Osteocyte (in vitro differentiated cells): ENCODE data around the gene TRPC4AP. TPM values are rescaled to one million over a fixed set of nuclear protein-coding genes. Genes with fewer than 3 reads are reported as not detected.

ENCODE experiments used
- DNase-seq: peaks from one replicate; pipeline ENCODE4 v3.0.0; 2021; ENCODE audit warnings: mixed read lengths; ENCODE audit not compliant: unreplicated experiment; ENCODE audit errors: extremely low spot score
- H3K27ac Mint-ChIP-seq: one replicate; pipeline ENCODE4 v1.8.0; 2021; ENCODE audit warnings: mild to moderate bottlenecking, mixed read lengths; ENCODE audit not compliant: unreplicated experiment
- H3K27me3 Mint-ChIP-seq: one replicate; pipeline ENCODE4 v1.8.0; 2021; ENCODE audit warnings: mixed read lengths; ENCODE audit not compliant: unreplicated experiment
- H3K36me3 Mint-ChIP-seq: one replicate; pipeline ENCODE4 v1.8.0; 2021; ENCODE audit warnings: mixed read lengths; ENCODE audit not compliant: unreplicated experiment
- H3K4me1 Mint-ChIP-seq: one replicate; pipeline ENCODE4 v1.8.0; 2021; ENCODE audit warnings: mixed read lengths; ENCODE audit not compliant: unreplicated experiment
- H3K4me3 Mint-ChIP-seq: one replicate; pipeline ENCODE4 v1.8.0; 2021; ENCODE audit warnings: mild to moderate bottlenecking, moderate library complexity, mixed read lengths; ENCODE audit not compliant: unreplicated experiment
- H3K9me3 Mint-ChIP-seq: one replicate; pipeline ENCODE4 v1.8.0; 2021; ENCODE audit warnings: mixed read lengths; ENCODE audit not compliant: unreplicated experiment
- CTCF ChIP-seq: fragments of 200-600 bp; sonication (generic); IDR thresholded peaks from 2 replicates; pipeline ENCODE4 v1.5.0; 2021; ENCODE audit warnings: antibody characterized with exemption, mild to moderate bottlenecking, moderate library complexity
- total RNA-seq: library from RNA; stranded (reverse); gene quantifications from 2 replicates; pipeline ENCODE4 v1.2.1, GENCODE V29; 2021

Gene TRPC4AP
- total RNA-seq, 1 donor from 2014 or later: 83.0 TPM

- DNase-seq: no peak
- H3K27me3 Mint-ChIP-seq: no peaks in the 10 kb centered on the region
- no peak overlapping the region for H3K4me3 Mint-ChIP-seq
- TF ChIP-seq CTCF: no peak
- no peaks in the 10 kb centered on the region for H3K4me1 Mint-ChIP-seq
- H3K27ac Mint-ChIP-seq: no peak overlapping the region
- peaks cover 37% of the 10 kb centered on the region for H3K36me3 Mint-ChIP-seq
- H3K9me3 Mint-ChIP-seq: no peaks in the 10 kb centered on the region
Measured at GRCh38 chr20:35034145-35034544, 58.5 kb downstream of the TRPC4AP start.

GRCh38 chr20:35030136-35030535, 62.5 kb downstream of the TRPC4AP start:
- Mint-ChIP-seq H3K4me3 (no peak overlapping the region), H3K27ac (no peak overlapping the region), H3K4me1 (no peaks in the 10 kb centered on the region), H3K36me3 (peaks cover 63% of the 10 kb centered on the region), H3K27me3 (no peaks in the 10 kb centered on the region), H3K9me3 (no peaks in the 10 kb centered on the region)
- DNase-seq: no peak
- no peak for TF ChIP-seq CTCF

- TF ChIP-seq CTCF: no peak
- H3K4me3 Mint-ChIP-seq: no peak overlapping the region
- H3K27me3 Mint-ChIP-seq: no peaks in the 10 kb centered on the region
- H3K9me3 Mint-ChIP-seq: no peaks in the 10 kb centered on the region
- no peaks in the 10 kb centered on the region for H3K4me1 Mint-ChIP-seq
- peaks cover 44% of the 10 kb centered on the region for H3K36me3 Mint-ChIP-seq
- no peak overlapping the region for H3K27ac Mint-ChIP-seq
- DNase-seq: no peak
Measured at GRCh38 chr20:35027301-35027700, 65.3 kb downstream of the TRPC4AP start.

- peaks cover 43% of the 10 kb centered on the region for H3K36me3 Mint-ChIP-seq
- no peak overlapping the region for H3K27ac Mint-ChIP-seq
- no peaks in the 10 kb centered on the region for H3K27me3 Mint-ChIP-seq
- no peaks in the 10 kb centered on the region for H3K4me1 Mint-ChIP-seq
- no peaks in the 10 kb centered on the region for H3K9me3 Mint-ChIP-seq
- DNase-seq: no peak
- H3K4me3 Mint-ChIP-seq: no peak overlapping the region
- TF ChIP-seq CTCF: no peak
Measured at GRCh38 chr20:35025116-35025515, 67.5 kb downstream of the TRPC4AP start.

- Mint-ChIP-seq H3K27me3 (no peaks in the 10 kb centered on the region), H3K4me3 (no peak overlapping the region), H3K4me1 (no peaks in the 10 kb centered on the region), H3K9me3 (no peaks in the 10 kb centered on the region), H3K27ac (no peak overlapping the region), H3K36me3 (peaks cover 45% of the 10 kb centered on the region)
- TF ChIP-seq CTCF: no peak
- peak; percentile 51 for DNase-seq
Measured at GRCh38 chr20:35023624-35024023, 69.0 kb downstream of the TRPC4AP start.
